Esophagus muscularis mucosa (tissue), 4 donors: ENCODE measurements around the gene GPR157. TPM values are rescaled to one million over a fixed set of nuclear protein-coding genes. Genes with fewer than 3 reads are reported as not detected.

Experiments
- DNase-seq: peaks from one replicate; pipeline ENCODE4 v3.0.0-alpha.2; 2017; ENCODE audit errors: extremely low spot score
- H3K27ac ChIP-seq, 4 donors: fragments of 200-600 bp; sonication (generic); replicated peaks in 1 of 4; 1 replicate in 3 of 4; 2 replicates in 1 of 4; pipeline ENCODE4 v1.5.1; 2016 to 2019; ENCODE audit warnings: mild to moderate bottlenecking in 1 of 4
- H3K27me3 ChIP-seq, 4 donors: fragments of 200-600 bp; sonication (generic); one replicate each; pipeline versions ENCODE4 v1.5.1 to v1.6.0; 2016 to 2019
- H3K36me3 ChIP-seq, 4 donors: fragments of 200-600 bp; sonication (generic); one replicate each; pipeline ENCODE4 v1.5.1; 2016 to 2019
- H3K4me1 ChIP-seq, 4 donors: fragments of 200-600 bp; sonication (generic); one replicate each; pipeline ENCODE4 v1.5.1; 2016 to 2019
- H3K4me3 ChIP-seq, 4 donors: fragments of 200-600 bp; sonication (generic); 1 replicate in 2 of 4; 2 replicates in 2 of 4; pipeline ENCODE4 v1.5.1; 2016 to 2019; ENCODE audit warnings: mild to moderate bottlenecking in 4 of 4, moderate library complexity in 1 of 4
- H3K9me3 ChIP-seq, 4 donors: fragments of 200-600 bp; sonication (generic); 1 replicate in 3 of 4; 2 replicates in 1 of 4; pipeline ENCODE4 v1.5.1; 2016 to 2019
- EP300 ChIP-seq: sonication (generic); formaldehyde crosslinking; IDR thresholded peaks from one replicate; pipeline ENCODE4 v1.6.1; 2017; ENCODE audit warnings: antibody characterized with exemption
- POLR2A ChIP-seq: fragments of 450-650 bp; IDR thresholded peaks from one replicate; pipeline ENCODE4 v1.6.1; 2017; ENCODE audit warnings: antibody characterized with exemption, moderate library complexity, mild to moderate bottlenecking, low read depth
- POLR2AphosphoS5 ChIP-seq, 2 donors: sonication (generic); formaldehyde crosslinking; IDR thresholded peaks; one replicate each; pipeline ENCODE4 v1.6.1; 2017; ENCODE audit warnings: antibody characterized with exemption in 2 of 2
- WGBS: methylation state at CpG from one replicate; pipeline ENCODE4 v1.1.5; 2018; 5-methylcytosine and 5-hydroxymethylcytosine counted together
- intact Hi-C: fragments of 100-400 bp; cut with DNase I; formaldehyde crosslinking; loops from one replicate; pipeline ENCODE4 v1.15.1; 2023
- total RNA-seq, 4 donors: library from RNA; depleted of rRNA; stranded (reverse); fragments of >200 nt; gene quantifications; one replicate each; pipeline versions ENCODE4 v1.1.0 to v1.2.1, GENCODE V29; 2016
- TF ChIP-seq, protein P1 (sequence below), 3 experiments: fragments of 200-600 bp in 2 of 3; fragments of 450-650 bp in 1 of 3; sonication (generic) in 2 of 3; IDR thresholded peaks; one replicate each; pipeline ENCODE4 v1.5.1; 2017 to 2019; ENCODE audit warnings: antibody characterized with exemption in 3 of 3, mild to moderate bottlenecking in 2 of 3, moderate library complexity in 1 of 3

Gene GPR157
- total RNA-seq, 4 donors from 2014 or later = 2.5 to 8.4 (median 3.8) TPM

- DNase-seq = no peak
- Histone ChIP-seq H3K27ac (no peak overlapping the region), H3K27me3 (no peaks in the 10 kb centered on the region), H3K4me1 (peaks cover 0 to 5% (median 0%) of the 10 kb centered on the region in 4 donors), H3K4me3 (no peak overlapping the region), H3K9me3 (no peaks in the 10 kb centered on the region), H3K36me3 (no peaks in the 10 kb centered on the region)
- TF ChIP-seq EP300 = no peak
- TF ChIP-seq, protein P1, sequence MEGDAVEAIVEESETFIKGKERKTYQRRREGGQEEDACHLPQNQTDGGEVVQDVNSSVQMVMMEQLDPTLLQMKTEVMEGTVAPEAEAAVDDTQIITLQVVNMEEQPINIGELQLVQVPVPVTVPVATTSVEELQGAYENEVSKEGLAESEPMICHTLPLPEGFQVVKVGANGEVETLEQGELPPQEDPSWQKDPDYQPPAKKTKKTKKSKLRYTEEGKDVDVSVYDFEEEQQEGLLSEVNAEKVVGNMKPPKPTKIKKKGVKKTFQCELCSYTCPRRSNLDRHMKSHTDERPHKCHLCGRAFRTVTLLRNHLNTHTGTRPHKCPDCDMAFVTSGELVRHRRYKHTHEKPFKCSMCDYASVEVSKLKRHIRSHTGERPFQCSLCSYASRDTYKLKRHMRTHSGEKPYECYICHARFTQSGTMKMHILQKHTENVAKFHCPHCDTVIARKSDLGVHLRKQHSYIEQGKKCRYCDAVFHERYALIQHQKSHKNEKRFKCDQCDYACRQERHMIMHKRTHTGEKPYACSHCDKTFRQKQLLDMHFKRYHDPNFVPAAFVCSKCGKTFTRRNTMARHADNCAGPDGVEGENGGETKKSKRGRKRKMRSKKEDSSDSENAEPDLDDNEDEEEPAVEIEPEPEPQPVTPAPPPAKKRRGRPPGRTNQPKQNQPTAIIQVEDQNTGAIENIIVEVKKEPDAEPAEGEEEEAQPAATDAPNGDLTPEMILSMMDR (IDR thresholded peaks at IDR 0.05) = no peak
- TF ChIP-seq POLR2AphosphoS5 (IDR thresholded peaks at IDR 0.05) = no peak
- no peak for TF ChIP-seq POLR2A
- intact Hi-C loops = loop anchor here (5.0 kb wide), 1 partner anchor 39 kb away; no protein-coding TSS in a partner anchor
- 66% methylated on average over 6 of the region's 7 CpGs for WGBS
Measured at GRCh38 chr1:9143250-9143649, 14.3 kb upstream of the GPR157 start.

DNA sequence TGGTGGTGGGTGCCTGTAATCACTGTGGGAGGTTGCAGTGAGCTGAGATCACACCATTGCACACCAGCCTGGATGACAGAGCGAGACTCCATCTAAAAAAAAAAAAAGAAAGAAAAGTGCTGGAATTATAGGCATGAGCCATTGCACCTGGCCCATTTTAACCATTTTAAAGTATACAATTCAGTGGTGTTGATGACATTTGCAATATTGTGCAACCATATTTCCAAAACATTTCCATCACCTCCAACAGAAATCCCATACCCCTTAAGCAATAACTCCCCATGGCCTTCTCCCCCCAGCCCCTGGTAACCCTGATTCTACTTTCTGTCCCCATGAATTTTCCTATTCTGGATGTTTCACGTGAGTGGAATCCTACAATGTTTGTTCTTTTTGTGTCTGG is 11.0 kb upstream of the GPR157 start:
- no peak overlapping the region for H3K27ac ChIP-seq
- DNase-seq = no peak
- no peaks in the 10 kb centered on the region for H3K9me3 ChIP-seq
- no peaks in the 10 kb centered on the region for H3K27me3 ChIP-seq
- intact Hi-C loops = loop anchor here (5.0 kb wide), 1 partner anchor 42 kb away; no protein-coding TSS in a partner anchor
- H3K4me3 ChIP-seq = no peak overlapping the region
- TF ChIP-seq POLR2AphosphoS5 (IDR thresholded peaks at IDR 0.05) = no peak
- TF ChIP-seq, protein P1 (IDR thresholded peaks at IDR 0.05) = no peak
- TF ChIP-seq POLR2A = no peak
- TF ChIP-seq EP300 = no peak
- peaks cover 0 to 5% (median 0%) of the 10 kb centered on the region in 4 donors for H3K4me1 ChIP-seq
- WGBS = 92% methylated on average over 2 of the region's 2 CpGs
- no peaks in the 10 kb centered on the region for H3K36me3 ChIP-seq

DNA sequence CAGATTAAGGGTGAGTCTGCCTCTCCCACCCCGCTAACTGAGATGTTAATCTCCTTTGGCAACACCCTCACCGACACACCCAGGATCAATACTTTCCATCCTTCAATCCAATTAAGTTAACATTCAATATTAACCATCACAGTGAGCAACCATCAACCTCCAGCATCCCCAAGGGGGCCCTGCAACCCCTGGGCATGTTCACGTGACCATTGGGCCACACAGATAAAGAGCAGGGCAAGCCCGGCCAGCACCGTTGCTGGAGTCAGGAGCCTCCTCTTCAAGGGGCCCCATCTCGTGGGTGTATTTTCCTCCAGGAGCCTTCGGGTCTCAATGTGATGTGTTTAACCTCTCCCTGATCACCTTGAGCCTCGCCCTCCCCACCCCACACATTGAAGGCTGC is 8.0 kb upstream of the GPR157 start:
- intact Hi-C loops = no loop called here
- Histone ChIP-seq H3K4me3 (no peak overlapping the region), H3K36me3 (no peaks in the 10 kb centered on the region), H3K27me3 (no peaks in the 10 kb centered on the region), H3K27ac (no peak overlapping the region), H3K4me1 (no peaks in the 10 kb centered on the region), H3K9me3 (no peaks in the 10 kb centered on the region)
- no peak for TF ChIP-seq POLR2AphosphoS5 (IDR thresholded peaks at IDR 0.05)
- 81% methylated on average over 6 of the region's 8 CpGs for WGBS
- no peak for DNase-seq

GRCh38 chr1:9135073-9135836 is 6.4 kb upstream of the GPR157 start:
- no peak for TF ChIP-seq EP300
- no peak for TF ChIP-seq POLR2AphosphoS5 (IDR thresholded peaks at IDR 0.05)
- no peak for TF ChIP-seq POLR2A
- TF ChIP-seq, protein P1 (IDR thresholded peaks at IDR 0.05) = no peak
- 53% methylated on average over 10 of the region's 10 CpGs for WGBS
- H3K27ac ChIP-seq = no peak overlapping the region

GRCh38 chr1:9133870-9134585 is 5.1 kb upstream of the GPR157 start:
- H3K4me3 ChIP-seq = no peak overlapping the region
- H3K4me1 ChIP-seq = peaks cover 3 to 10% (median 7%) of the 10 kb centered on the region in 4 donors
- H3K27ac ChIP-seq = no peak overlapping the region
- 41% methylated on average over 5 of the region's 5 CpGs for WGBS
- no peaks in the 10 kb centered on the region for H3K36me3 ChIP-seq
- intact Hi-C loops = no loop called here
- no peaks in the 10 kb centered on the region for H3K27me3 ChIP-seq
- H3K9me3 ChIP-seq = no peaks in the 10 kb centered on the region
- no peak for DNase-seq
- no peak for TF ChIP-seq POLR2AphosphoS5 (IDR thresholded peaks at IDR 0.05)
- TF ChIP-seq, protein P1 (IDR thresholded peaks at IDR 0.05) = no peak
- TF ChIP-seq POLR2A = no peak
- TF ChIP-seq EP300 = no peak

More at GRCh38 chr1:9135073-9135836, 6.4 kb upstream of the GPR157 start:
- no peak overlapping the region for H3K4me3 ChIP-seq
- intact Hi-C loops = no loop called here
- no peak for DNase-seq
- no peaks in the 10 kb centered on the region for H3K27me3 ChIP-seq
- peaks cover 0 to under 1% (median 0%) of the 10 kb centered on the region in 4 donors for H3K4me1 ChIP-seq
- no peaks in the 10 kb centered on the region for H3K36me3 ChIP-seq
- H3K9me3 ChIP-seq = no peaks in the 10 kb centered on the region
